GM23248 (cell line): ENCODE measurements around the gene TSEN54.

Experiments
- EZH2 ChIP-seq: fragments of 200-600 bp; sonication (generic); IDR thresholded peaks from 2 replicates; pipeline ENCODE4 v1.6.1; 2018; ENCODE audit warnings: antibody characterized with exemption, mild to moderate bottlenecking; ENCODE audit not compliant: insufficient read depth, poor library complexity, severe bottlenecking
- EZH2phosphoT487 ChIP-seq: fragments of 200-600 bp; sonication (generic); IDR thresholded peaks from 2 replicates; pipeline ENCODE4 v1.6.1; 2018; ENCODE audit warnings: antibody characterized with exemption, moderate library complexity, mild to moderate bottlenecking, low read depth; ENCODE audit not compliant: insufficient read depth

GRCh38 chr17:75542728-75543336 is 26.5 kb downstream of the TSEN54 start:
- TF ChIP-seq EZH2 (no peak), EZH2phosphoT487 (no peak)
